ENCODE measurements around the gene SLIT3.

Gene SLIT3

DNA sequence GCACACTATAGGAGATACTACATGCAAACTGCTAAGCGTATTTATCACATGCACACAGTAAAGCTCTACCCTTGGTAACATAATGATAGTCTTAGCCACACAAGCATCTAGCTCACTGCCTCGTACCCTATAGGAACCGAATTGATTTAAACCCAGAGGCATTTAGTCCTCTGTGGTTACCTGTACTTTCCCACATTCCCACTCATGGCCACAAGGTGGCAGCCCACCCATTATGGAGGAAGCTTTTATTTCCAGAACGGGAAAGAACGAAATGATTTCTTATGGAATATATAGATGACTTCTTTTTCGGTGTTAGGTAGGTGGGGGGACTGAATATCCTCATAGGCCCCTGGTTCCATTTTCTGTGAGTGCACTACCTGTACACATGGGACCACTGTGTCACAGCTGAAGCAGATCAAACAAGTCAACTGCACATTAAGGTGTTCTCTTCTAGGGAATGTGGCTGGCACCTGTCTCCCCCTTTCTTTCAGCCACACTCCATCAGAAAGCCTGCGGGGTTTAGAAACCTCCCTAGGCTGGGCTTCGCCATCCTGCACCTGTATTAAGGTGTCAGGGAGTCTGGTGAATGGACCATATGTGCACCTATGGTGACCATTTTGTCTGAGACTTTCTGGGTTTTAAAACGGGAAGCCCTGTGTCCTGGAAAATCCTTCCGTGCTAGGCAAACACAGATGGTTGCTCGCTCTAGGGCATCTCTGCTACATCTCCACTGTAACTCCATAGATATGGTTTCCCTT is 313.2 kb downstream of the SLIT3 start:
- DNase-seq (ENCODE audit: low read depth): peak; percentile 12
- no peak overlapping the region for H3K4me3 ChIP-seq (ENCODE audit: low read depth, low read length)
- TF ChIP-seq, protein P1, sequence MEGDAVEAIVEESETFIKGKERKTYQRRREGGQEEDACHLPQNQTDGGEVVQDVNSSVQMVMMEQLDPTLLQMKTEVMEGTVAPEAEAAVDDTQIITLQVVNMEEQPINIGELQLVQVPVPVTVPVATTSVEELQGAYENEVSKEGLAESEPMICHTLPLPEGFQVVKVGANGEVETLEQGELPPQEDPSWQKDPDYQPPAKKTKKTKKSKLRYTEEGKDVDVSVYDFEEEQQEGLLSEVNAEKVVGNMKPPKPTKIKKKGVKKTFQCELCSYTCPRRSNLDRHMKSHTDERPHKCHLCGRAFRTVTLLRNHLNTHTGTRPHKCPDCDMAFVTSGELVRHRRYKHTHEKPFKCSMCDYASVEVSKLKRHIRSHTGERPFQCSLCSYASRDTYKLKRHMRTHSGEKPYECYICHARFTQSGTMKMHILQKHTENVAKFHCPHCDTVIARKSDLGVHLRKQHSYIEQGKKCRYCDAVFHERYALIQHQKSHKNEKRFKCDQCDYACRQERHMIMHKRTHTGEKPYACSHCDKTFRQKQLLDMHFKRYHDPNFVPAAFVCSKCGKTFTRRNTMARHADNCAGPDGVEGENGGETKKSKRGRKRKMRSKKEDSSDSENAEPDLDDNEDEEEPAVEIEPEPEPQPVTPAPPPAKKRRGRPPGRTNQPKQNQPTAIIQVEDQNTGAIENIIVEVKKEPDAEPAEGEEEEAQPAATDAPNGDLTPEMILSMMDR (IDR thresholded peaks at IDR 0.05; ENCODE audit: low read depth, low read length, missing control alignments): peak; percentile 76

GRCh38 chr5:168985454-168985853 is 315.5 kb downstream of the SLIT3 start:
- H3K4me3 ChIP-seq (ENCODE audit: low read depth, low read length): no peak overlapping the region
- DNase-seq (ENCODE audit: low read depth): no peak
- TF ChIP-seq, protein P1 (IDR thresholded peaks at IDR 0.05; ENCODE audit: low read depth, low read length, missing control alignments): no peak

DNA sequence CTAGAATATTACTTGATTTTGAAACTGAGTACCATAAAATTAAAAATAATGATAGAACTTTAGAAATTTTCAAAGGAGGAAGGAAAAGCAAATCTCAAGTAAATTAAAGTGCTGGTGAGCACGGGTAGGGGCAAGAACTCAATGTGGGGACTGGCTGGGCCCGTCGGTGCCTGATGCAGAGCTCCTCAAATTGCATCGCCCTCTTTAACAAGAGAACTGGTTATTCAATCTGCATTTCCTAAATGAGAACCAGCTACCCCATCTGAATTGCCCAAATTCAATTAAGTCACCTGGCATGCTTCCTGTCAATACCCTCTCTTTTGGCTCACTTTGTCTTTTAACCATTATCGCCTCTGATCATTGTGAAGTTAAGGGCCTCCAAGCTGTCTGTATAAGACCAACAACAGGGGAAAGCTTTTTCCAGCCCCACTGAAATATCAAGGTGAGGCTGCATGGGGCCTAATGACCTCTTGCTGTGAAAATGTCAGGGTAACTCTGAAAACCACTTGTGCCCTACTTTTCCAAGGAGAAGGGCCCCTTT is 316.7 kb downstream of the SLIT3 start:
- TF ChIP-seq, protein P1 (IDR thresholded peaks at IDR 0.05; ENCODE audit: low read depth, low read length, missing control alignments): no peak

DNA sequence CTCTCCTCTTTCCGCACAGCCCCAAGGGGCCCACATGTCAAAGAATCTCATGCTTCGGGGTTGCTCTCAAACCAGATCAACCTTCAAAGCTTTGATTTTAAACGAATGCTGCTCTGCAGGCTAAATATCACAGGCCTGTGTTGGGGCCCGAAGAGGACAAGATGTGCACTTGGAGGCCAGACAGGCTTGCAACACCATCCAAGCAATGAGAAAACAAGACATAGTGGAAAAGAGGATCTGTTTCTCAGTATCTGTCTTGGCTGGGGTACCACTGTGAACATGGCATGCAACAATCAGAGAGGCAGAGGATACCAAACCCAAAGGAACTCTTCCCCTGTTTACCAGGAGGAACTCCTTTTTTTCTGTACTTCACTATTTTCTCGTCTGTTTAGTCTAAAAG is 321.8 kb downstream of the SLIT3 start:
- no peak overlapping the region for H3K4me3 ChIP-seq (ENCODE audit: low read depth, low read length)
- TF ChIP-seq, protein P1 (IDR thresholded peaks at IDR 0.05; ENCODE audit: low read depth, low read length, missing control alignments): no peak
- DNase-seq (ENCODE audit: low read depth): no peak

More for the DNA sequence above, 316.7 kb downstream of the SLIT3 start:
- DNase-seq (ENCODE audit: low read depth): no peak
- H3K4me3 ChIP-seq (ENCODE audit: low read depth, low read length): no peak overlapping the region

DNA sequence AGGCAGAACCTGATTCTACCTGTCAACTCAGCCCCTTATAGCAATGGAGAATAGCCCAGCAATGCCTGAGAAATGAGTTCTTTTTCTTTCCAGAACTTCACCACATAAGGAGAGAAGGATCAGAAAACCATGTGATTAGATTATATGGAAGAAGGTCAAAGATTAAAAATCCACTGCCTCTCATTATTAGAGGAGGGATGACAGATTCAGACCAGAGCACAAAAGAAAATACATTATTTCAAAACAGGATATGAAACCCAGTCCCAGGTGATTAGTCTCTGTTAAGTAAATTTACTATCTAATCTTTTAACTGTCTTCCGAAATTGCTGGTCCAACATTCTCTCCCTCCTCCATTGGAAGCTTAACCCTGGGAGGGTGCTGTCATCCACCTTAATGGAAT is 322.4 kb downstream of the SLIT3 start:
- H3K4me3 ChIP-seq (ENCODE audit: low read depth, low read length): no peak overlapping the region
- TF ChIP-seq, protein P1 (IDR thresholded peaks at IDR 0.05; ENCODE audit: low read depth, low read length, missing control alignments): no peak
- no peak for DNase-seq (ENCODE audit: low read depth)

- DNase-seq (ENCODE audit: low read depth): no peak
- TF ChIP-seq, protein P1 (IDR thresholded peaks at IDR 0.05; ENCODE audit: low read depth, low read length, missing control alignments): no peak
- no peak overlapping the region for H3K4me3 ChIP-seq (ENCODE audit: low read depth, low read length)
These were observed 322.9 kb downstream of the SLIT3 start for GRCh38 chr5:168978015-168978414.
